ENCODE results near the gene PNCK.

PNCK gene

DNA sequence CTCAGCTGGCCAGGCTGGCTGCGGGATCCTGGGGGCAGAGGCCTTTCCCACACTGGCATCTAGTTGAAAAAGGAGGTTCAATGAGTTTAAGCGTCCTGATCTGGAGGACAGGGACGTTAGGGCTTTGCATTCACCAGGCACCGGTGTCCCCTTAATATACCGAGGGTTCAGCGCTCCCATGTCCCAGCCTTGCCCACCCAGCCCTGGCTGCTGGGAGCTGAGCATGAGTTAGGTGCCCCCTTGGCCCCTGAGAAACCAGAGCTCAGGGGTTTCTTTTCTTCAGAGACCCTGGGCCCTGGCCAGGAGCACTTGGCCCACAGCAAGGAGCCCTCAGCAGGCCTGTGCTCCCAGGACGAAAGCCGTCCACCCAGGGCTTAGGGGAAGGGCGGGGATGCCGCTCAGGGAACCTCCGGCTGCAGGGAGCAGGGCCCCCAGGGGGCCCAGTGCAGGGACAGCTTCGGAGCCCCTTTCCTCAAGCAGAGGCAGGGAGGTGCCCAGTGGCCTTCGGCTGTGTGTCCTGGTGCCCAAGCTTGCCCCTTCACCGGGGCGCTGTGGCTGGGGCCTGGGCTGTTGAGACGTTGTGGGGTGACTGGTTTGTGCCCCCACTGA is 47.5 kb downstream of the PNCK start:
- DNase-seq, result no peak

DNA sequence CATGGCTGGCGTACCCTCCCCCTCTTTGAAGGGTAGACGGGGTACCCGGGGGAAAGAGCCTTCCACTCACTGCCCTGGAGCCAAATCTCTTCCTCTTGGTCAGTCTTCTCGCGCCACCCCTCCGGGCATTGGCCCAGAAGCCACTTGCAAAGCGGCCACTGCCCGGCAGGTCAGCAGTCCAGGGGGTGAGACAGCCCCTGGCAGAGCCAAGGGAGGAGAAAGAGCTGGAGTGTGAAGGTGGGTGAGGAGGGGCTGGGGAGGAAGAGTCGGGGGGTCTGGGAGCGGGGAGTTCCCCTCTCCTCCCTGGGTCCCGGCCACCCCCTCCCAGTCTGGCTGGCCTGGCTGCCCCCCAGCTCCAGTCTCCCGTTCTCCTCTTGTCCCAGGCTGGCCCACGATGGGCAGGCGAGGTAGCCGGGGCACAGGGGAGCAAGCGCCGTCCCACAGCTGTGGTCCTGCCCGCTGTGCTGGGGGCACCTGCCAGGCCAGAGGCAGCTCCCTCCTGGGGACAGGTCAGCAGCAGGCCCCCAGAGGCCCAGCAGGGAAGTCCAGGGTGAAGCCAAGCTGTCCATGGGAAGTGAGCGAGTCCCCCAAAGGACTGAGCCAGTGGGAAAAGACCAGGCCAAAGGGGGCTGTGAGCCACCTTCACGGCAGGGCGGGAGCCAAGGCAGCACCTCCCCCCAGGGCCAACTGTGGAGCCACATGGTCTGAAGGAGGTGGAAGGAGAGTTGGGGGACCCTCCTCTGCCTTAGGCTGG is 48.2 kb downstream of the PNCK start:
- no peak for DNase-seq

DNA sequence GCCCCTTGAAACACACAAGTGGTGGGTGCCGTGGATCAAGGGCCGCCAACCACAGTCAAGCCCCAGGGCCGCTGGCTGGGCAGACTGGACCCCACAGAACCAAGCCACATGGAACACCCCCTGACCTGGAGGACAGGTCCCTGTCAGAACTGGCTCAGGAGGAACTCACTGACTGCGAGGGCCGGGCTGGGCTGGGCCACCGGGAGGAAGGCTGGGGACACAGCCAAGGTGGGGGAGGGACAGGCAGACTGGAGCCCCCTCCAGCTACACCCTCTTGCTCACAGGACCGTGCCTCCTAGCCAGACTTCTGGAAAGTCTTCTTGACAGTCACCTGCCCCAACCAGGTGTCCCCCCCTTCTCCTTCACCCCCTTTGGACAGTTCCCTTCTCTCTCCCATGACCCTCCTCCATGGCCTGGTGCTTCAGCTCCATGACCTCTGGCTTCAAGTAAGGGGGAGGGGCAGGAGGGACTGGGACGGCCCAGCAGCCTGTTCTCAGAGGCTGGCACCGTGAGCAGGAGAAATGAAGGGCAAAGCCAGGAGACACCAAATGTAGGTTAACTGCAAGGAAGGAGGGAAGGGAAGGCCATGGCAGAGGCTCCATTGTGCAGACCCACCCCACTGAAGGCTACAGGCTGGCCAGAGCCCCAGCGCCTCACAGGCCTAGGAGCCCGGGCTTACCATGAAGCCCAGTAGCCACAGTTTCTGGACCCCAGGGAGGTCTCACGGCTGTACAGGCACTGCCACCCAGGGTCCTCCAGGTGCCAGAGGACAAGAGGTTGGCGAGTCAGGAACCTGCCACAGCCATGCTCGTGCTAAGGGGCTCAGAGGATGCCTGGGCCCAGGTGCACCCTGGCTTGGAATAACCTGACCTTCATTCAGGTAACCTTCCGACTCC is 49.2 kb downstream of the PNCK start:
- no peak for DNase-seq

DNA sequence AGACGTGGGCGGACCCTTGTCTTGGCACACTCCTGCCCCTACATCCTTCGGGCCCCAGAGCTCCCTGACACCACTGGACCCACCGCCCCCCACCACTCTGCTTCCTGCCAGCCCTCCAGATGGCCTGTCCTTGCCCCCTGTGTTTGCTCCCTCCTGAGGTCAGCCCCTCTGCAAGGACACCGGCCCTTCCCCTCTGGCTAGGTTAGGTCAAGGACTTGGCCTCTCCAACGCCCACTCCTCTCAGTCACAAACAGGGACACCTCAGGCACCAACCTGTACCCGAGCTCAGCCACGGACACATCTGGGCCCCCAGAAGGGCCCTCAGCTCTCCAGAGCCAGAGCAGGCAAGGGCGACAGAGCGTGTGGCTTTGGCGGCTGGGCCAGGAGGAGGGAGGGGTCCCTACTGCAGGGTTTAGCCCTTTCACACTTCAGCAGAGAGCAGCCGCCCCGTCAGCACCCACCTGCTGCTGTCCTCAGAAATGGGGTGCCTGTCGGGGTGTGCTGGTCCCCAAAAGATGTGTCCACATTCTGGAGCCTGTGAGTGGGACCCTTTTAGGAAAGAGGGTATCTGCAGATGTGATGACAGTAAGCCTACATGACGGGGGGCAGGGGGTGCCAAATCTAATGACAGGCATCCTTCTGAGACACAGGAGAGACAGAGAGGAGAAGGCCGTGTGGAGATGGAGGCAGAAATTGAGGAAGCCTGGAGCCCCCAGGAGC is 50.1 kb downstream of the PNCK start:
- no peak for DNase-seq

- DNase-seq, result no peak
Measured at GRCh38 chrX:153622661-153623309, 50.8 kb downstream of the PNCK start.

DNA sequence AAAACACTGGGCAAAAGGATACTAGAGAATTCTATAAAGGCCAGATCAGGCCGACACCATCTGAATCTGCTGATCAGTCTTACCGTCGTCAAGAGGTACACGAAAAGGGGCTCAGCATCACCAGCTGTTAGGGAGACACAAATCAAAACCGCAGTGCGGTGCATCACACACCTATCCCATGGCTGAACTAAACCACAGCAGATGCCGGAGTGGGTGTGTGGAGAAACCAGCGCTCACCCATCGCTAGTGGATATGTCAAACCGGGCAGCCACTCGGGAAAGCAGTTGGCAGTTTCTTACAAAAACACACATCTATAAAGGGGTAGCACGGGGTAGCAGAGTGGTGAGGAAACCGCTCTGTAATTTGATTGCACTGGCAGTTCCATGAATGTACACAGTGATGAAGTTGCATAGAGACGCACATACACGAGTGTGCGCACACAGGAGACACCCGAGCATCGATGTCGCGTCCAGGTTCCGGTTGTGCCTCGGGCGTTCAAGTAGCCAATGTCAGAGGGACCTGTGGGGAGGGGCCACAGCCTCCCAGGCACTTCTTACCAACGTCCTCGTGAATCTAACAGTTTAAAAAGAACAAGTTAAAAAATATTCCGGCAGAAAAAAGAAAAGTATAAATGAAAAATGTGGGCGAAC is 51.5 kb downstream of the PNCK start:
- DNase-seq, result no peak

DNA sequence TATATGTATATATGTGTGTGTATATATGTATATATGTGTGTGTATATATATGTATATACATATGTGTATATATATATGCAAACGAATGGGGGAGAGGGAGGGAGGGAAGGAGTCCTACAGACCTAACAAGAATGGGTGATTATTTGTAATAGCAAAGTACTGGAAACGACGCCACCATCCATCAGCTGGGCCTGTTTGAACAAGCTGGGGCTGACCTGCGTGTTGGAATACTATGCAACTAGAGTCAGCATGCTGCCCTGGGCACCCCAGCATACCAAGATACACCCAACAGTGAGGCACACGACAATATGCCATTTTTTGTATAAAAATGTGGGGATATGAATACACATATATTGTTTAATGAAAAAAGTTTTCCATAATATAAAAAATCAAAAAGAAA is 53.0 kb downstream of the PNCK start:
- DNase-seq, result no peak

Data from kidney glomerular epithelial cell (primary cell).